A549 (cell line): Measurements from ENCODE around the gene PIGS. TPM values are rescaled to one million over a fixed set of nuclear protein-coding genes. Genes with fewer than 3 reads are reported as not detected.

Experiments
- ATAC-seq, 2 experiments: fragments of 200-7000 bp in 1 of 2; fragments of >200 bp in 1 of 2; cut with Nextera tagmentation in 1 of 2; cut with Tn5 transposase in 1 of 2; 3 replicates each; pipeline versions ENCODE4 v1.8.0 to v1.9.1; 2018 to 2020; ENCODE audit warnings: mild to moderate bottlenecking in 1 of 2, moderate library complexity in 1 of 2
- CTCF ChIA-PET: fragments of 300-600 bp; sonication (Branson Sonifier 250); formaldehyde crosslinking; extraction: SDS; loops from one replicate; lab custom pipeline; 2021; ENCODE audit warnings: antibody characterized with exemption, inconsistent platforms; lab: Yijun Ruan, JAX
- POLR2A ChIA-PET: fragments of 350-600 bp; formaldehyde crosslinking; extraction: SDS; loops from one replicate; lab custom pipeline; 2021; ENCODE audit warnings: antibody characterized with exemption, inconsistent platforms; lab: Yijun Ruan, JAX
- DNase-seq, 2 experiments: peaks; one replicate each; pipeline versions ENCODE4 v3.0.0 to v3.0.0-alpha.2; 2011 to 2016; ENCODE audit warnings: low read depth in 1 of 2, low spot score in 1 of 2
- FAIRE-seq: peaks from 2 replicates; lab custom pipeline; 2011; peaks lifted over from hg19 to GRCh38; lab: Jason Lieb, UNC
- H3K27ac ChIP-seq, 2 experiments: fragments of >200 bp; sonication (Bioruptor Twin); formaldehyde crosslinking; 3 replicates each; pipeline ENCODE4 v1.5.1; 2016 to 2017
- H3K4me1 ChIP-seq: fragments of >200 bp; sonication (Bioruptor Twin); formaldehyde crosslinking; 3 replicates; pipeline ENCODE4 v1.6.1; 2016
- H3K4me2 ChIP-seq: fragments of >200 bp; sonication (Bioruptor Twin); formaldehyde crosslinking; 3 replicates; pipeline ENCODE4 v1.6.1; 2016
- H3K4me3 ChIP-seq: fragments of >200 bp; sonication (Bioruptor Twin); formaldehyde crosslinking; 3 replicates; pipeline ENCODE4 v1.5.1; 2016
- H3K9me3 ChIP-seq: fragments of >200 bp; sonication (Bioruptor Twin); formaldehyde crosslinking; 3 replicates; pipeline ENCODE4 v1.6.1; 2016
- CBX8 ChIP-seq: fragments of 200-600 bp; sonication (generic); IDR thresholded peaks from 2 replicates; pipeline ENCODE4 v1.6.1; 2016
- CHD4 ChIP-seq: fragments of 200-600 bp; sonication (generic); IDR thresholded peaks from 2 replicates; pipeline ENCODE4 v1.6.1; 2016; ENCODE audit warnings: antibody characterized with exemption, mild to moderate bottlenecking, borderline replicate concordance
- FOSB ChIP-seq: fragments of 250-450 bp; sonication (Bioruptor Pico); IDR thresholded peaks from 2 replicates; pipeline ENCODE4 v1.5.0; 2020; ENCODE audit warnings: mild to moderate bottlenecking, moderate library complexity
- FOSL2 ChIP-seq, 2 experiments: fragments of 450-650 bp in 1 of 2; fragments of >200 bp in 1 of 2; sonication (Bioruptor Twin) in 1 of 2; formaldehyde crosslinking; IDR thresholded peaks; 2 replicates each; pipeline versions ENCODE4 v1.5.0 to v1.6.1; 2016 to 2020; ENCODE audit warnings: mild to moderate bottlenecking in 1 of 2, moderate library complexity in 1 of 2
- FOXS1 ChIP-seq: fragments of 250-450 bp; sonication (Bioruptor Pico); IDR thresholded peaks from 2 replicates; pipeline ENCODE4 v1.5.0; 2020; ENCODE audit warnings: mild to moderate bottlenecking, moderate library complexity
- HES2 ChIP-seq: fragments of >200 bp; sonication (Bioruptor Twin); formaldehyde crosslinking; IDR thresholded peaks from 2 replicates; pipeline ENCODE4 v1.6.1; 2016
- HOXA7 ChIP-seq: fragments of 250-450 bp; sonication (Bioruptor Pico); IDR thresholded peaks from 2 replicates; pipeline ENCODE4 v1.5.0; 2020; ENCODE audit warnings: mild to moderate bottlenecking, moderate library complexity
- HOXB5 ChIP-seq: fragments of 250-450 bp; sonication (Bioruptor Pico); IDR thresholded peaks from 2 replicates; pipeline ENCODE4 v1.5.0; 2020; ENCODE audit warnings: mild to moderate bottlenecking, moderate library complexity
- JUN ChIP-seq, 2 experiments: fragments of >200 bp; sonication (Bioruptor Twin); formaldehyde crosslinking; IDR thresholded peaks; 2 replicates in 1 of 2; 3 replicates in 1 of 2; pipeline ENCODE4 v1.6.1; 2016 to 2017
- KDM5A ChIP-seq: fragments of 200-600 bp; sonication (generic); IDR thresholded peaks from 2 replicates; pipeline ENCODE4 v1.6.1; 2016; ENCODE audit warnings: antibody characterized with exemption, mild to moderate bottlenecking
- MAFK ChIP-seq: fragments of 450-650 bp; IDR thresholded peaks from 2 replicates; pipeline ENCODE4 v1.6.1; 2014; ENCODE audit not compliant: partially characterized antibody
- PBX3 ChIP-seq: IDR thresholded peaks from 2 replicates; pipeline ENCODE4 v1.6.1; 2012
- PHF8 ChIP-seq: fragments of 200-600 bp; sonication (generic); IDR thresholded peaks from 2 replicates; pipeline ENCODE4 v1.6.1; 2016; ENCODE audit warnings: low read depth, mild to moderate bottlenecking, antibody characterized with exemption, moderate library complexity, borderline replicate concordance
- RCOR1 ChIP-seq: fragments of 150-350 bp; IDR thresholded peaks from 2 replicates; pipeline ENCODE4 v1.6.1; 2014; ENCODE audit warnings: antibody characterized with exemption, low read length, low read depth
- REST ChIP-seq: fragments of 200-600 bp; sonication (generic); IDR thresholded peaks from 2 replicates; pipeline ENCODE4 v1.6.1; 2016; ENCODE audit warnings: antibody characterized with exemption, mild to moderate bottlenecking, moderate library complexity
- SREBF2 ChIP-seq: fragments of 450-650 bp; IDR thresholded peaks from 2 replicates; pipeline ENCODE4 v1.6.1; 2014; ENCODE audit warnings: mild to moderate bottlenecking, moderate library complexity
- TP53 ChIP-seq: fragments of 250-450 bp; sonication (Bioruptor Pico); IDR thresholded peaks from 2 replicates; pipeline ENCODE4 v1.5.0; 2021; ENCODE audit warnings: mild to moderate bottlenecking, moderate library complexity
- USF2 ChIP-seq: fragments of 450-650 bp; IDR thresholded peaks from 2 replicates; pipeline ENCODE4 v1.6.1; 2014; ENCODE audit warnings: antibody characterized with exemption
- ZC3H11A ChIP-seq: fragments of 450-650 bp; IDR thresholded peaks from 2 replicates; pipeline ENCODE4 v1.6.1; 2014; ENCODE audit warnings: antibody characterized with exemption, mild to moderate bottlenecking
- ZSCAN20 ChIP-seq: fragments of 250-450 bp; sonication (Bioruptor Pico); IDR thresholded peaks from 2 replicates; pipeline ENCODE4 v1.8.0; 2022; ENCODE audit warnings: mild to moderate bottlenecking, moderate library complexity
- WGBS: methylation state at CpG from one replicate; pipeline ENCODE4 v1.1.6; 2017; ENCODE audit errors: missing lambda C conversion rate; 5-methylcytosine and 5-hydroxymethylcytosine counted together
- polyA plus RNA-seq, 4 experiments: library from polyadenylated mRNA; depleted of rRNA in 3 of 4; stranded (reverse); fragments of >200 nt; fragmentation: RNase III in 1 of 4; extraction: RNeasy Plus Mini Kit Qiagen cat#74134 plus additional on column Dnase treatment in 1 of 4; gene quantifications; 2 replicates in 3 of 4; 3 replicates in 1 of 4; pipeline ENCODE4 v1.2.3, GENCODE V29; 2011 to 2017

PIGS gene
- polyA plus RNA-seq, 2 of the 4 experiments (the other 2 are of a cell fraction): 50.0 to 53.2 TPM

GRCh38 chr17:28507567-28508203, 63.6 kb downstream of the PIGS start:
- ChIA-PET POLR2A (no interaction called here), CTCF (interaction anchor here (0.9 to 17.3 kb wide), 5 partner anchors 12 to 40 kb away, joined by 3 to 317 read pairs (median 3); no protein-coding TSS in a partner anchor)
- TF ChIP-seq FOSL2 (IDR thresholded peaks at IDR 0.05) (no peak), FOSL2 (CRISPR knock-in tag; IDR thresholded peaks at IDR 0.05) (no peak), KDM5A (no peak), HOXB5 (CRISPR knock-in tag) (no peak), PBX3 (no peak), FOSB (no peak), ZC3H11A (no peak), USF2 (no peak), TP53 (no peak), PHF8 (no peak), HES2 (no peak), HOXA7 (no peak), RCOR1 (no peak), MAFK (no peak), JUN (IDR thresholded peaks at IDR 0.05) (no peak), REST (no peak), CHD4 (no peak), SREBF2 (no peak)
- no peak for FAIRE-seq
- no peak overlapping the region for H3K4me3 ChIP-seq
- WGBS: 58% methylated on average over 14 of the region's 24 CpGs
- no peak for DNase-seq
- peak in 1 of 2 experiments; percentile 12; a peak in 2 of 6 replicates for ATAC-seq
- no peaks in the 10 kb centered on the region for H3K9me3 ChIP-seq
- no peak overlapping the region for H3K4me2 ChIP-seq
- no peaks in the 10 kb centered on the region for H3K4me1 ChIP-seq
- no peak overlapping the region for H3K27ac ChIP-seq

GRCh38 chr17:28506763-28507487, 64.4 kb downstream of the PIGS start:
- no peak for FAIRE-seq

More at GRCh38 chr17:28506763-28507487, 64.4 kb downstream of the PIGS start:
- Histone ChIP-seq H3K4me3 (no peak overlapping the region), H3K4me2 (no peak overlapping the region), H3K9me3 (no peaks in the 10 kb centered on the region), H3K4me1 (no peaks in the 10 kb centered on the region), H3K27ac (no peak overlapping the region)
- ChIA-PET POLR2A (no interaction called here), CTCF (interaction anchor here (1.1 to 17.3 kb wide), 3 partner anchors 12 to 40 kb away, joined by 3 to 317 read pairs (median 153); no protein-coding TSS in a partner anchor)
- WGBS: 68% methylated on average over 13 of the region's 14 CpGs
- TF ChIP-seq KDM5A (no peak), FOXS1 (CRISPR knock-in tag) (no peak), REST (no peak), CBX8 (no peak), ZSCAN20 (CRISPR knock-in tag) (no peak)
- DNase-seq (no peak), ATAC-seq (no peak)
